Hepatocyte (in vitro differentiated cells): ENCODE data around the gene AMPD1. TPM values are rescaled to one million over a fixed set of nuclear protein-coding genes. Genes with fewer than 3 reads are reported as not detected.

Source experiments
- DNase-seq: peaks from one replicate; pipeline ENCODE4 v3.0.0-alpha.2; 2016; ENCODE audit warnings: low spot score
- H2AFZ ChIP-seq: fragments of 200-600 bp; sonication (generic); 2 replicates; pipeline ENCODE4 v1.6.0; 2016; ENCODE audit warnings: antibody characterized with exemption, mild to moderate bottlenecking
- H3K27ac ChIP-seq: fragments of 200-600 bp; sonication (generic); 2 replicates; pipeline ENCODE4 v1.5.1; 2016; ENCODE audit warnings: mild to moderate bottlenecking
- H3K27me3 ChIP-seq: fragments of 200-600 bp; sonication (generic); 2 replicates; pipeline ENCODE4 v1.6.1; 2016
- H3K36me3 ChIP-seq: fragments of 200-600 bp; sonication (generic); replicated peaks from 2 replicates; pipeline ENCODE4 v1.5.1; 2016; ENCODE audit warnings: low read depth; ENCODE audit not compliant: insufficient read depth
- H3K4me1 ChIP-seq: fragments of 200-600 bp; sonication (generic); 2 replicates; pipeline ENCODE4 v1.5.1; 2016; ENCODE audit warnings: mild to moderate bottlenecking, moderate library complexity; ENCODE audit not compliant: insufficient read depth
- H3K4me2 ChIP-seq: fragments of 200-600 bp; sonication (generic); 2 replicates; pipeline ENCODE4 v1.6.0; 2016
- H3K4me3 ChIP-seq: fragments of 200-600 bp; sonication (generic); 2 replicates; pipeline ENCODE4 v1.5.1; 2016; ENCODE audit warnings: mild to moderate bottlenecking
- H3K79me2 ChIP-seq: fragments of 200-600 bp; sonication (generic); 2 replicates; pipeline ENCODE4 v1.6.0; 2017; ENCODE audit warnings: mild to moderate bottlenecking
- H3K9me2 ChIP-seq: fragments of 200-600 bp; sonication (generic); replicated peaks from 2 replicates; pipeline ENCODE4 v1.6.0; 2017; ENCODE audit warnings: mild to moderate bottlenecking; ENCODE audit not compliant: insufficient read depth
- H3K9me3 ChIP-seq: fragments of 200-600 bp; sonication (generic); 2 replicates; pipeline ENCODE4 v1.5.1; 2016; ENCODE audit warnings: low read depth, mild to moderate bottlenecking
- H4K20me1 ChIP-seq: fragments of 200-600 bp; sonication (generic); 2 replicates; pipeline ENCODE4 v1.6.0; 2016; ENCODE audit warnings: mild to moderate bottlenecking; ENCODE audit not compliant: insufficient read depth, poor library complexity, severe bottlenecking
- EZH2 ChIP-seq: fragments of 200-600 bp; sonication (generic); IDR thresholded peaks from 2 replicates; pipeline ENCODE4 v1.6.1; 2016; ENCODE audit warnings: antibody characterized with exemption, mild to moderate bottlenecking, borderline replicate concordance
- EZH2phosphoT487 ChIP-seq: fragments of 200-600 bp; sonication (generic); IDR thresholded peaks from one replicate; pipeline ENCODE4 v1.6.1; 2018; ENCODE audit warnings: antibody characterized with exemption, mild to moderate bottlenecking, low read depth, moderate library complexity; ENCODE audit not compliant: unreplicated experiment, severe bottlenecking
- WGBS: methylation state at CpG from one replicate; pipeline ENCODE4 v1.1.6; 2016; ENCODE audit warnings: low lambda C conversion rate; ENCODE audit errors: missing lambda C conversion rate; 5-methylcytosine and 5-hydroxymethylcytosine counted together
- polyA plus RNA-seq: library from polyadenylated mRNA; unstranded; fragments of >200 nt; fragmentation: Nextera tagmentation; extraction: Ambion mirVana; gene quantifications from 2 replicates; pipeline ENCODE4 v1.2.1, GENCODE V29; 2016
- total RNA-seq: library from RNA; depleted of rRNA; stranded (reverse); fragments of >200 nt; gene quantifications from 2 replicates; pipeline ENCODE4 v1.2.3, GENCODE V29; 2014
- TF ChIP-seq, protein P1 (sequence below): fragments of 200-600 bp; sonication (generic); IDR thresholded peaks from 2 replicates; pipeline ENCODE4 v1.5.1; 2016; ENCODE audit warnings: antibody characterized with exemption, mild to moderate bottlenecking; ENCODE audit not compliant: poor library complexity

The AMPD1 gene
- total and polyA plus RNA-seq, 2 experiments from 2014 or later: not detected

- Histone ChIP-seq H2AFZ (no peak overlapping the region), H3K4me3 (no peak overlapping the region), H4K20me1 (no peaks in the 10 kb centered on the region), H3K27ac (no peak overlapping the region), H3K9me2 (no peaks in the 10 kb centered on the region), H3K4me2 (no peak overlapping the region), H3K4me1 (no peaks in the 10 kb centered on the region), H3K9me3 (no peaks in the 10 kb centered on the region), H3K27me3 (peaks cover 2% of the 10 kb centered on the region), H3K36me3 (no peaks in the 10 kb centered on the region), H3K79me2 (no peaks in the 10 kb centered on the region)
- TF ChIP-seq EZH2phosphoT487: no peak
- TF ChIP-seq EZH2: no peak
- TF ChIP-seq, protein P1, sequence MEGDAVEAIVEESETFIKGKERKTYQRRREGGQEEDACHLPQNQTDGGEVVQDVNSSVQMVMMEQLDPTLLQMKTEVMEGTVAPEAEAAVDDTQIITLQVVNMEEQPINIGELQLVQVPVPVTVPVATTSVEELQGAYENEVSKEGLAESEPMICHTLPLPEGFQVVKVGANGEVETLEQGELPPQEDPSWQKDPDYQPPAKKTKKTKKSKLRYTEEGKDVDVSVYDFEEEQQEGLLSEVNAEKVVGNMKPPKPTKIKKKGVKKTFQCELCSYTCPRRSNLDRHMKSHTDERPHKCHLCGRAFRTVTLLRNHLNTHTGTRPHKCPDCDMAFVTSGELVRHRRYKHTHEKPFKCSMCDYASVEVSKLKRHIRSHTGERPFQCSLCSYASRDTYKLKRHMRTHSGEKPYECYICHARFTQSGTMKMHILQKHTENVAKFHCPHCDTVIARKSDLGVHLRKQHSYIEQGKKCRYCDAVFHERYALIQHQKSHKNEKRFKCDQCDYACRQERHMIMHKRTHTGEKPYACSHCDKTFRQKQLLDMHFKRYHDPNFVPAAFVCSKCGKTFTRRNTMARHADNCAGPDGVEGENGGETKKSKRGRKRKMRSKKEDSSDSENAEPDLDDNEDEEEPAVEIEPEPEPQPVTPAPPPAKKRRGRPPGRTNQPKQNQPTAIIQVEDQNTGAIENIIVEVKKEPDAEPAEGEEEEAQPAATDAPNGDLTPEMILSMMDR: no peak
- no peak for DNase-seq
- whole genome bisulfite sequencing: 52% methylated on average over 1 of the region's 1 CpG
Measured at GRCh38 chr1:114690148-114690547, 5.2 kb downstream of the AMPD1 start.

GRCh38 chr1:114688526-114688925 is 6.8 kb downstream of the AMPD1 start:
- Histone ChIP-seq H3K79me2 (no peaks in the 10 kb centered on the region), H4K20me1 (no peaks in the 10 kb centered on the region), H2AFZ (no peak overlapping the region), H3K27ac (no peak overlapping the region), H3K9me3 (no peaks in the 10 kb centered on the region), H3K4me3 (no peak overlapping the region), H3K9me2 (no peaks in the 10 kb centered on the region), H3K4me1 (no peaks in the 10 kb centered on the region), H3K36me3 (no peaks in the 10 kb centered on the region), H3K27me3 (peaks cover 3% of the 10 kb centered on the region), H3K4me2 (no peak overlapping the region)
- WGBS: 91% methylated on average over 4 of the region's 4 CpGs
- DNase-seq: no peak
- TF ChIP-seq EZH2 (no peak), EZH2phosphoT487 (no peak)
- TF ChIP-seq, protein P1: no peak

GRCh38 chr1:114685851-114686250 is 9.5 kb downstream of the AMPD1 start:
- no peak overlapping the region for H3K4me2 ChIP-seq
- no peaks in the 10 kb centered on the region for H3K79me2 ChIP-seq
- no peaks in the 10 kb centered on the region for H4K20me1 ChIP-seq
- H3K36me3 ChIP-seq: no peaks in the 10 kb centered on the region
- H3K4me1 ChIP-seq: no peaks in the 10 kb centered on the region
- H3K4me3 ChIP-seq: no peak overlapping the region
- TF ChIP-seq EZH2phosphoT487 (no peak), EZH2 (no peak)
- TF ChIP-seq, protein P1: no peak
- no peak overlapping the region for H3K27ac ChIP-seq
- WGBS: 93% methylated on average over 5 of the region's 5 CpGs
- H3K9me2 ChIP-seq: no peaks in the 10 kb centered on the region
- H3K9me3 ChIP-seq: no peaks in the 10 kb centered on the region
- H2AFZ ChIP-seq: no peak overlapping the region
- peaks cover 3% of the 10 kb centered on the region for H3K27me3 ChIP-seq
- no peak for DNase-seq

DNA sequence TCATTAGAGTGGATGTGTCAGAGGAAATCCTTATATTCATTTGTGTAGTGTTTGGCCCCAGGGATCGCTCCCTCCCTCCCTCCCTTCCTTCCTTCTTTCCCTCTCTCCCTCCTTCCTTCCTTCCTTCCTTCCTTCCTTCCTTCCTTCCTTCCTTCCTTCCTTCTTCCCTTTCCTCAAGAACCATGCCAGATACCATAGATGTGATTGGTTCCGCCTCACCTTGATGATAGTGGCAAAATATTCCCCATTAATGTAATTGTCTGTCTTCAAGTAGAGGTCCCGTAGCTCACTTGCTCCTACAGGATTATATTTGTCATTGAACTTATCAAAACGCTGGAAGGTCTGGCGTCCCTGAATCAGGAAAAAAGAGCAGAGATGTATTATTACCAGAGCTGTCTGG is 17.7 kb downstream of the AMPD1 start:
- no peak overlapping the region for H2AFZ ChIP-seq
- no peaks in the 10 kb centered on the region for H3K9me2 ChIP-seq
- TF ChIP-seq, protein P1: no peak
- TF ChIP-seq EZH2phosphoT487 (no peak), EZH2 (no peak)
- no peak for DNase-seq
- no peaks in the 10 kb centered on the region for H3K79me2 ChIP-seq
- no peak overlapping the region for H3K27ac ChIP-seq
- H3K27me3 ChIP-seq: peaks cover 25% of the 10 kb centered on the region
- H3K36me3 ChIP-seq: no peaks in the 10 kb centered on the region
- H4K20me1 ChIP-seq: no peaks in the 10 kb centered on the region
- H3K4me1 ChIP-seq: no peaks in the 10 kb centered on the region
- H3K4me2 ChIP-seq: no peak overlapping the region
- WGBS: 82% methylated on average over 4 of the region's 5 CpGs
- H3K9me3 ChIP-seq: no peaks in the 10 kb centered on the region
- H3K4me3 ChIP-seq: no peak overlapping the region
